ENCODE results near the gene BOK.

DNA sequence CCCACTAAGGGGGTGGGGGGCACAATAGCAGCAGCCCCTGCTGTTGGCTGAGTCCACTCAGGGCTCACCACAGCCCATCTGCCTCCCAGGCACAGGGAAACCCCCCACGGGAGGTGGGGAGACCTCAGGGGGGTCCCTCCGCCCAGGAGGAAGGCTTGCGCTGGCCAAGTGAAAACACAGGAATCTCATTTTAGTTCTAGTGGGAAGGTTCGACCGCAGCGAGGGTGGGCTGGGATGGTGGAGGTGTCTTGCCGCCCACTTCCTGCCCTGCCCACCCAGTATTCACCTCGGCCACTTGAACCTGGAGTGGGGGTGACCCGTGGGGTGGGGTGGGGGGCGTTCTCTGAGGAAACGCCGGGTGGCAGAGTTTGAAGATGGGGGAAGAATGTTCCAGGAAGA is 6.9 kb upstream of the BOK start:
- TF ChIP-seq, protein P1, sequence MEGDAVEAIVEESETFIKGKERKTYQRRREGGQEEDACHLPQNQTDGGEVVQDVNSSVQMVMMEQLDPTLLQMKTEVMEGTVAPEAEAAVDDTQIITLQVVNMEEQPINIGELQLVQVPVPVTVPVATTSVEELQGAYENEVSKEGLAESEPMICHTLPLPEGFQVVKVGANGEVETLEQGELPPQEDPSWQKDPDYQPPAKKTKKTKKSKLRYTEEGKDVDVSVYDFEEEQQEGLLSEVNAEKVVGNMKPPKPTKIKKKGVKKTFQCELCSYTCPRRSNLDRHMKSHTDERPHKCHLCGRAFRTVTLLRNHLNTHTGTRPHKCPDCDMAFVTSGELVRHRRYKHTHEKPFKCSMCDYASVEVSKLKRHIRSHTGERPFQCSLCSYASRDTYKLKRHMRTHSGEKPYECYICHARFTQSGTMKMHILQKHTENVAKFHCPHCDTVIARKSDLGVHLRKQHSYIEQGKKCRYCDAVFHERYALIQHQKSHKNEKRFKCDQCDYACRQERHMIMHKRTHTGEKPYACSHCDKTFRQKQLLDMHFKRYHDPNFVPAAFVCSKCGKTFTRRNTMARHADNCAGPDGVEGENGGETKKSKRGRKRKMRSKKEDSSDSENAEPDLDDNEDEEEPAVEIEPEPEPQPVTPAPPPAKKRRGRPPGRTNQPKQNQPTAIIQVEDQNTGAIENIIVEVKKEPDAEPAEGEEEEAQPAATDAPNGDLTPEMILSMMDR (IDR thresholded peaks at IDR 0.05; ENCODE audit: low read depth, low read length) = no peak
- no peak for TF ChIP-seq EZH2phosphoT487 (IDR thresholded peaks at IDR 0.05; ENCODE audit: low read depth)
